H54 (cell line): Measurements from ENCODE around the gene ZCCHC24.

Source experiments
- DNase-seq: peaks from one replicate; pipeline ENCODE4 v3.0.0; 2011; ENCODE audit warnings: low spot score, mixed read lengths; ENCODE audit not compliant: insufficient read length
- FAIRE-seq: peaks from 3 replicates; lab custom pipeline; 2011; peaks lifted over from hg19 to GRCh38; lab: Jason Lieb, UNC
- POLR2A ChIP-seq: IDR thresholded peaks from 2 replicates; pipeline ENCODE4 v1.6.1; 2011; ENCODE audit warnings: low read depth, mild to moderate bottlenecking, low read length

ZCCHC24 gene

GRCh38 chr10:79354615-79355014 is 90.8 kb downstream of the ZCCHC24 start:
- no peak for FAIRE-seq
- DNase-seq, result peak; percentile 12
- TF ChIP-seq POLR2A, result no peak

GRCh38 chr10:79354141-79354540 is 91.3 kb downstream of the ZCCHC24 start:
- TF ChIP-seq POLR2A, result no peak
- no peak for FAIRE-seq
- peak; percentile 9 for DNase-seq

- no peak for TF ChIP-seq POLR2A
- DNase-seq, result no peak
- FAIRE-seq, result no peak
These were observed 91.7 kb downstream of the ZCCHC24 start for GRCh38 chr10:79353726-79354125.

GRCh38 chr10:79353000-79353406 is 92.4 kb downstream of the ZCCHC24 start:
- FAIRE-seq (no peak), DNase-seq (peak; percentile 5)
- TF ChIP-seq POLR2A, result no peak

- DNase-seq (peak; percentile 5), FAIRE-seq (no peak)
These were observed 93.2 kb downstream of the ZCCHC24 start for GRCh38 chr10:79352035-79352877.

GRCh38 chr10:79351332-79351731 is 94.1 kb downstream of the ZCCHC24 start:
- no peak for FAIRE-seq
- DNase-seq, result no peak
- TF ChIP-seq POLR2A, result no peak

More at GRCh38 chr10:79352035-79352877, 93.2 kb downstream of the ZCCHC24 start:
- TF ChIP-seq POLR2A, result no peak

- DNase-seq (no peak), FAIRE-seq (no peak)
- no peak for TF ChIP-seq POLR2A
These were observed 94.8 kb downstream of the ZCCHC24 start for GRCh38 chr10:79350407-79351154.

GRCh38 chr10:79349766-79350406 is 95.5 kb downstream of the ZCCHC24 start:
- FAIRE-seq (no peak), DNase-seq (no peak)

GRCh38 chr10:79349072-79349491 is 96.3 kb downstream of the ZCCHC24 start:
- FAIRE-seq, result no peak
- no peak for TF ChIP-seq POLR2A

More at GRCh38 chr10:79349766-79350406, 95.5 kb downstream of the ZCCHC24 start:
- TF ChIP-seq POLR2A, result no peak

GRCh38 chr10:79348640-79348988 is 96.8 kb downstream of the ZCCHC24 start:
- DNase-seq (no peak), FAIRE-seq (no peak)
- TF ChIP-seq POLR2A, result no peak

More at GRCh38 chr10:79349072-79349491, 96.3 kb downstream of the ZCCHC24 start:
- no peak for DNase-seq

GRCh38 chr10:79347894-79348639 is 97.4 kb downstream of the ZCCHC24 start:
- peak; percentile 68 for DNase-seq
- no peak for FAIRE-seq
- peak; percentile 39; the same call in 1 of the 2 replicates for TF ChIP-seq POLR2A

GRCh38 chr10:79347226-79347893 is 98.1 kb downstream of the ZCCHC24 start, which contains the start of gene PPIF:
Gene PPIF, plus strand, starts transcription at chr10:79347469. Its CDS starts 80 bp downstream, at chr10:79347549.
- TF ChIP-seq POLR2A, result peak; percentile 98
- FAIRE-seq (no peak), DNase-seq (peak; percentile 99)
